GM18505 (cell line): Measurements from ENCODE around the gene PRKRA.
"Not testable (repeated sequence)": the region's sequence is repeated elsewhere in the genome, so short reads cannot be mapped to it uniquely, and the experiment has no call there.

Experiments
- ATAC-seq: cut with Tn5 transposase; IDR thresholded peaks from one replicate; pipeline ENCODE4 v1.9.1; 2021; ENCODE audit not compliant: unreplicated experiment
- POLR2A ChIP-seq: IDR thresholded peaks from 4 replicates; pipeline ENCODE4 v1.6.1; 2011; ENCODE audit warnings: borderline replicate concordance; ENCODE audit not compliant: insufficient read depth, insufficient read length; ENCODE audit errors: extremely low read depth

The PRKRA gene

DNA sequence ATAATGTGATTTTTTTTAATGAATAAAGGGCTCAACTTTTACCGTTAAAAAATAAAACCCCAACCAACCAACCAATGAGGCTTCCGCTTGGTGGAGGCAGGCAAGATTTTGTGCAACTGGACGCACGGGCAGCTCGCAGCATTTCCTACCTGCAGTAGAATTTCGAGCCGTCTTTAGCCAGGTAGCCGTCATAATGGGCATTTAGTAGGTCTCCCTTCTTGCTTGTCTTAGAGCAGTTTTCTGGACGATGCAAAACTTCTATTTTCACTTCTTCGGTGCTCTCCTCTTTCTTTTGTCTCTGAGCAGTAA is 27.1 kb upstream of the PRKRA start:
- no peak for ATAC-seq
- no peak for TF ChIP-seq POLR2A

GRCh38 chr2:178477443-178478129 is 26.6 kb upstream of the PRKRA start:
- ATAC-seq: no peak
- TF ChIP-seq POLR2A: no peak

DNA sequence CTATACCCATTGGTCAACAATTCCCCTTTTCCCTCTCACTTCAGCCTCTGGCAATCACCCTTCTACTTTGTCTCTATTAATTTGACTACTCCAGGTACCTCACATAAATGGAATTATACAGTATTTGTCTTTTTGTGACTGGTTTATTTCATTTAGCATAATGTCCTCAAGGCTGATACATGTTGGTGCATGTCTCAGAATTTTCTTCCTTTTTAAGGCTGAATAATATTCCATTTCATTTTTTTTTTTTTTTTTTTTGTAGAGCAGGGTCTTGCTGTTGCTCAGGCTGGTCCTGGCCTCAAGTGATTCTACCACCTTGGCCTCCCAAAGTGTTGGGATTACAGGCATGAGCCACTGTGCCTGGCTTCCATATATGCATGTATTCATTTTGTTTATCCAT is 25.5 kb upstream of the PRKRA start:
- ATAC-seq: no peak
- no peak for TF ChIP-seq POLR2A

- TF ChIP-seq POLR2A: no peak
- no peak for ATAC-seq
Observed at GRCh38 chr2:178474560-178474959, 23.6 kb upstream of the PRKRA start.

GRCh38 chr2:178473931-178474330 is 23.0 kb upstream of the PRKRA start:
- TF ChIP-seq POLR2A: no peak
- no peak for ATAC-seq

GRCh38 chr2:178473373-178473772 is 22.4 kb upstream of the PRKRA start:
- ATAC-seq: no peak
- TF ChIP-seq POLR2A: no peak

- not testable (repeated sequence) for ATAC-seq
Observed at GRCh38 chr2:178471313-178471712, 20.3 kb upstream of the PRKRA start.

DNA sequence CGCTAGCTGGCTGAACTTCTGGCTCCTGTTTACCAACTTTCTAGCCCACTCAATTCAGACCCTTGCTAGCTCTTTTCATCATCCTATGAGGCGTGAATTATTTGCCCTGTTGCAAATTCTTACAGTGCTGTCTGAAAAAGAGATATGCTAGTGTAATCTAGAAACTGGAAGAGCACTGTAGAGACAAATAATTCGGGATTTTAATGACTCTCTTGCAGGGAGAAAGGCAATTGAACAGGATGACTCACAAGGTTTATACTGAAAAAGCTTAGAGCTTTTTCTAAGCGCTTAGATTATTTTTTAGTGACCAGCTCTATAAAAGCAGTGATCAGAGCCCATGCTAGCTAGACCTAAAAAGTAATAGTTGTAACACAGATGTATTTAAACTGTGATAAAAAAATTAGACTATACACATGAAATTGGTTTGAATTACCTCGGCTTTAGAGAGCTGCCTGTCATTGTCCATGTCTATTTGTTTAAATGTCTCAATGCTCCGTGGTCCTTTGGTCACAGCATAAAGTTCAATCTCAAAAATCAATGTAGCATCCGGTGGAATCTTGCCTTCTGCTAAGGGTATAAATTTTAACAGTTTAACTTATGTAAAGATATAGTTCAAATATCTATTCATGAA is 18.4 kb upstream of the PRKRA start:
- ATAC-seq: no peak
- no peak for TF ChIP-seq POLR2A

DNA sequence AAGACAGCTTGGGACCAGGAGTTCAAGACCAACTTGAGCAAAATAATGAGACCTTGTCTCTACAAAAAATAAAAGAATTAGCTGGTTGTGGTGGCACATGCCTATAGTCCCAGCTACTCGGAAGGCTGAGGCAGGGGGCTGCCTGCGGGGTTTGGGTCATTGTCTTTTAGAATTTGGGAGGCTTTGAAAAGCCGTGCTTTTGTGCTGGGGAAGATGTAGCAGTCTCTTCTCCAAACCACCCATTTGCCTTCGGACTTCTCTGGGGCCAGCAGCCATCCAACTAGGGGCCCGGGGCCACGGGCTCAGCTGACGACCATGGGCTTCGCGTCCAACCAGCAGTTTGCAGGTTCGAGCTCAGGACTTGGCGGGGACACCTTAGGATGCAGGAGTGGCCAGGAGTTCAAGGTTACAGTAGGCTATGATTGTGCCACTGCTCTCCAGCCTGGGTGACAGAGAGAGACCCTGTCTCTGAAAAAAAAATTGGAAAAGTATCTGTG is 6.5 kb upstream of the PRKRA start:
- no peak for ATAC-seq
- TF ChIP-seq POLR2A: no peak

DNA sequence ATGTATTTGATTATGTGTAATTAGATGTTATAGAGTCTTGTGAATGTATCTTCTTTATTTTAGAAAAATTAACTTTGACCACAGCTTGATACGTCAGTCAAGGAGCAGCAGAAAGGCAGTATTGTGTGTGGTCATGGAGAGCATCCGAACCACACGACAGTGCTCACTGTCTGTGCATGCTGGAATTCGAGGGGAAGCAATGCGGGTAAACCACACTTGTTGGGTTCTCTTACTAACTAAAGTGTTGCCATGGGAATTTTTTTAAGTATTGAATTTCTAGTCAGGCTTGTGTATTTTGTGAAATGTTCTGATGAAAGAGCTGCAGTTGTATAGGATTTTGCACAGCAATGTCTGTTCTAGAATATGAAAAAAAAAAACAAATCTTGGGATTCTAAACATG is 5.0 kb upstream of the PRKRA start:
- TF ChIP-seq POLR2A: no peak
- ATAC-seq: no peak

- no peak for TF ChIP-seq POLR2A
- no peak for ATAC-seq
Observed at GRCh38 chr2:178452870-178453269, 1.9 kb upstream of the PRKRA start.

DNA sequence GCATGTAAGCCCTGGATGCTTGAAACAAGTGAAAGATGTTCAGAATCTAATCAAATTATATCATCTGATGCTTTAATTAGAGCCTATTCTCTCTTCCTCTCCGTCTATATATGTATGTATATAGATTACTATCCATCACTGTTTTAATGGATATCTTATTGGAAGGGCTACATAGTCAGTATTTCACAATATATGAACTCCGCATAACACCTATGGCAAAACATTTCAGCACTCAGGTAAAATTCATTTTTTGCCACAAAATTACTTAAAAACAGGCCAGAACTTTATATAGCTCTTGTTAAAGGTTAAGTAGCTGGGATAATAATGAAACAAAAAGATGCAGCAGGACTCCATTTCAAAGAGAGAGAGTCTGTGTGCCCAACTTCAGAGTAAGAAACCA is 1.4 kb upstream of the PRKRA start:
- no peak for TF ChIP-seq POLR2A
- no peak for ATAC-seq

DNA sequence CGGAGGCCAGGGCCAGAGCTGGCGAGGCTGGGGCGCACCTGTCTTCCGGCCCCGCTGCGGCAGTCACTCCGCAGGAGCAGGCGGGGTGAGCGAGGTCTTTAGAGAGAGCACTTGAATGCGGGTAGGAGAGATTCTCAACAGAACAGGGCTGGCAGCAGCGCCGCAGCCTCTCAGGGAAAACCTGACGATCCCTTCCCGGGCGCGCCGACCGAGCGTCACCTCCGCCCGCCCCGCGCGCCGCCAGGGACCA is 526 bp downstream of the PRKRA start:
- TF ChIP-seq POLR2A: no peak
- ATAC-seq: peak; percentile 49

DNA sequence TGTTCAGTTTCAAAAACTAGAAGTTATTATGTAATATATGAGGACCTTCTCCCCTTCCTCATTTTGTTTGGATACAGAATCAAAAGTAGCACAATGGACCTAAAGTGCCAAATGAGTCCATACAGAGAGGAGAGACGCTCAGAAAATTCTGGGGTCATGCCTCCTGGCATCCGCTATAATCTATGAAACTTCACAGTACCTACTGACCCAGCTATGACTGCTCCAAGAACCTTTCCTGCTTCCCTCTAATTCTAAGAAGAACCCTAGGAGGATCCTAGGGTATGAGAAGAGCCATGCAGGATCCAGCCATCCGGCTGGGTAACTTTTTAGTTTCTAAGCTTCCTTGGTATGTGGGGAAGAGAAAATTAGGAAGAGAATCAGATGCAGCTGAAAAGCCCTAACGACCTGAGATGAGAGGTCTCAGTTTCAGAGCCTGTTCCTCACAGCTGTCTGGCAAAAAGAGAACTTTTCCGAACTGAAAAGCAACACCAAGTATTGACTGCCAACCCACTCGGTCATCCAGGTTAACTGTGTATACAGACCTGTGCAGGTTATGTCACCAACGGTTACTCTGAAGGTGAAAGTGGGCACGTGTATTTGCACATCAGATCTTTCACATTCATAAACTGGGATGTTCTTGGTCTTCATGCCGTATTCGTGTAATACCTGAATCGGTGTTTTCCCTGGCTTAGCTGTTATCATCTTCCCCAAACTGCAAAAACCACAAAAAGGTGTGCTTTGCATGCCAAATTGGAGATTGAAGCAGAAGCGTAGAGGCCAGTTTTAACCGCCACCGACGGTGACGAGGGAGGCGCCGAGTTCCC is 1.1 kb downstream of the PRKRA start:
- peak; percentile 4 for ATAC-seq
- no peak for TF ChIP-seq POLR2A
